Body of pancreas (tissue), 4 donors: Measurements from ENCODE around the gene FILIP1L.

Experiments used
- CTCF ChIP-seq, 7 experiments: fragments of 450-650 bp in 4 of 7; fragments of 200-600 bp in 3 of 7; sonication (generic) in 3 of 7; IDR thresholded peaks; one replicate each; pipeline ENCODE4 v1.5.1; 2016 to 2019; ENCODE audit warnings: antibody characterized with exemption in 7 of 7
- POLR2A ChIP-seq, 3 donors: fragments of 450-650 bp; IDR thresholded peaks; one replicate each; pipeline ENCODE4 v1.6.1; 2016; ENCODE audit warnings: antibody characterized with exemption in 3 of 3, mild to moderate bottlenecking in 2 of 3

GRCh38 chr3:99829844-99830243 is 284.5 kb downstream of the FILIP1L start:
- TF ChIP-seq CTCF (IDR thresholded peaks at IDR 0.05) (no peak), POLR2A (IDR thresholded peaks at IDR 0.05) (no peak)
